Ectodermal cell (in vitro differentiated cells): Measurements from ENCODE around the gene PPFIBP1.
"Not testable (repeated sequence)": the region's sequence is repeated elsewhere in the genome, so short reads cannot be mapped to it uniquely, and the experiment has no call there.

Experiments used
- H3K27ac ChIP-seq: 2 replicates; pipeline ENCODE4 v1.7.0; 2013; ENCODE audit warnings: mild to moderate bottlenecking, low read depth, low read length; ENCODE audit not compliant: insufficient read depth, poor library complexity, severe bottlenecking
- H3K27me3 ChIP-seq: 2 replicates; pipeline ENCODE4 v1.7.0; 2013; ENCODE audit warnings: mild to moderate bottlenecking, low read length; ENCODE audit not compliant: insufficient read depth, control insufficient read depth, poor library complexity, severe bottlenecking
- H3K36me3 ChIP-seq: one replicate; pipeline ENCODE4 v1.7.0; 2013; ENCODE audit warnings: low read length; ENCODE audit not compliant: control insufficient read depth, insufficient read depth
- H3K4me1 ChIP-seq: one replicate; pipeline ENCODE4 v1.7.0; 2013; ENCODE audit warnings: low read length; ENCODE audit not compliant: control insufficient read depth, insufficient read depth
- H3K4me3 ChIP-seq: 2 replicates; pipeline ENCODE4 v1.7.0; 2013; ENCODE audit warnings: low read depth, low read length, control low read depth; ENCODE audit not compliant: insufficient read depth
- H3K9me3 ChIP-seq: 2 replicates; pipeline ENCODE4 v1.7.0; 2013; ENCODE audit warnings: mild to moderate bottlenecking, low read length, moderate library complexity; ENCODE audit not compliant: control insufficient read depth
- WGBS, 2 experiments: methylation state at CpG; one replicate each; pipeline ENCODE4 v1.1.7; 2013; ENCODE audit warnings: missing lambda C conversion rate in 2 of 2; 5-methylcytosine and 5-hydroxymethylcytosine counted together

PPFIBP1 gene

GRCh38 chr12:27585739-27586265, 61.8 kb downstream of the PPFIBP1 start:
- Histone ChIP-seq H3K4me3 (no peak overlapping the region), H3K27ac (no peak overlapping the region), H3K27me3 (no peaks in the 10 kb centered on the region), H3K9me3 (no peaks in the 10 kb centered on the region), H3K36me3 (no peaks in the 10 kb centered on the region), H3K4me1 (no peaks in the 10 kb centered on the region)
- WGBS, 2 experiments: 92 to 95% methylated on average over 3 of the region's 3 CpGs

DNA sequence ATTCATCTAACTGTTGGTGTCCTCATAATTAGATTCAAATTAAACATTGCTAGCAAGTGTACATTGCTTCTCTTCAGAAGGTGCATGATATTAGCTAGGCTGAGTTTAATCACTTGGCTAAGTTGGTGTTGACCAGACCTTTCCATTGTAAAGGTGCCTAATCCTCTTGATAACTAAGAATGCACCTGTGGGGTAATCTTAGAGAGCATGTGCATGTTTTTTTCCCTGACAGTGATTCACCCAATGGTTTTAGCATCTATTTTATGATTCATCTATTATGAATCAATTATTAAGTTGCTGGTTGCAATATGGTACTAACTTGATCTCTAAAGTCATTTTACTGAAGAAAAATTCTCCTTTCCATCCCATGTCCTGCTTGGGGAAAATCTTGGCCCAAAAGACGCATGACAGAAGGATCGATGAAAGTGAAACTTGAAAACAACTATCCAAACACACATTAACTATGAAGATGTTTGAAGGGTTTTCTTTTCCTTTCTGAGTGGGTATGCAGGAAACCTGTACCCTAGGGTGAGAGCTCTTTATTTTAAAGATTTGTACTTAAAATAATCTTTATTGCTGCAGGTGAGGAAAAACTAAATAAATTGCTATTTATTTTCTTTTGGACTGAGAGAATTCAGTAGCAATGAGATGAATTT, 64.2 kb downstream of the PPFIBP1 start:
- H3K4me1 ChIP-seq, H3K4me3 ChIP-seq, H3K27ac ChIP-seq, H3K27me3 ChIP-seq, H3K36me3 ChIP-seq, H3K9me3 ChIP-seq: not testable (repeated sequence)
- WGBS, 2 experiments: 100% methylated on average over 2 of the region's 2 CpGs; no CpG with 5 or more reads in 1 of the 2 experiments

DNA sequence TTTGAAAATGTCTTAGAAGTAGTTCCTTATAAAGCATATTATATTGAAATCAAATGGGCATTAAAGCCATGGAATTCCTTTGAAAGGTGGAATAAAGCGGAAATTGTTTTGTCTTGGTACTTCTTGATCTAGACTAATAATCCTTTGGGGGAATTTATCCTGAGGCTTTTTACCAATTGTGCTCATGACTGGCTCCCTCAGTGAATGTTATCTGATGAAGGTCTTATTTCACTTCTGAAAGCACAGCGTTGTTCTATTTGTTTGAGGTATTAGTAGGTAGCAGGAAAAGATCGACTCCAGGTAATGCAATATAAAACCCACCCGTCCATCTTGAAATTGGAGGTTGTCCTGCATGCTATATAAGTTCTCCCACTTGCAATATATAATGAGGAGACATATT, 64.8 kb downstream of the PPFIBP1 start:
- H3K36me3 ChIP-seq: no peaks in the 10 kb centered on the region
- no peak overlapping the region for H3K27ac ChIP-seq
- no peaks in the 10 kb centered on the region for H3K9me3 ChIP-seq
- WGBS, 2 experiments: 95 to 98% methylated on average over 4 of the region's 4 CpGs
- no peak overlapping the region for H3K4me3 ChIP-seq
- no peaks in the 10 kb centered on the region for H3K4me1 ChIP-seq
- no peaks in the 10 kb centered on the region for H3K27me3 ChIP-seq

GRCh38 chr12:27589419-27589818, 65.4 kb downstream of the PPFIBP1 start:
- H3K9me3 ChIP-seq: no peaks in the 10 kb centered on the region
- H3K36me3 ChIP-seq: no peaks in the 10 kb centered on the region
- no peak overlapping the region for H3K4me3 ChIP-seq
- H3K27ac ChIP-seq: no peak overlapping the region
- no peaks in the 10 kb centered on the region for H3K4me1 ChIP-seq
- H3K27me3 ChIP-seq: no peaks in the 10 kb centered on the region
- 94 to 96% methylated on average over 3 to 4 of the region's 4 CpGs for WGBS, 2 experiments

DNA sequence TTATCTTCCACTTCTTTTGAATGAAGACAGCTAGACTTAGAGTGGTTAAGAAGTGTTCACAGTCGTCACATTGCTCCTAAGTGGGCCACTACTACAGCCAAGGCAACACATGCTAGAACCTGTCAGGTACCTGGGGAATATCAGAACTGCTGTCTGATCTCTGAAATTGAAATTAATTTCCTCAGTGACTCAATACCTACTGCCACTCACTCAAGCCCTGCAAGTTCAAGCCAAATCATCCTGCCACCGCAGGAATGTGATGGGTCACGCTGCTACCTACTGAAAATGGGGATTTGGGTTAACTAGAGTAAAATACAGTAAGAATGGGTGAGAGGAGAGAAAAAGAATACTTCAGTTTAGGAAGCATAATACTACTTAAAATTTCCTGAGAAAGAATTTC, 67.7 kb downstream of the PPFIBP1 start:
- not testable (repeated sequence) for H3K9me3 ChIP-seq, H3K4me1 ChIP-seq, H3K36me3 ChIP-seq, H3K4me3 ChIP-seq, H3K27ac ChIP-seq, H3K27me3 ChIP-seq
- WGBS, 2 experiments: 95 to 97% methylated on average over 3 of the region's 3 CpGs

GRCh38 chr12:27592548-27592947, 68.5 kb downstream of the PPFIBP1 start:
- Histone ChIP-seq H3K27me3 (no peaks in the 10 kb centered on the region), H3K9me3 (no peaks in the 10 kb centered on the region), H3K36me3 (no peaks in the 10 kb centered on the region), H3K4me3 (no peak overlapping the region), H3K27ac (no peak overlapping the region), H3K4me1 (no peaks in the 10 kb centered on the region)
- WGBS, 2 experiments: 89 to 92% methylated on average over 5 of the region's 5 CpGs

- no peak overlapping the region for H3K27ac ChIP-seq
- no peaks in the 10 kb centered on the region for H3K27me3 ChIP-seq
- no peaks in the 10 kb centered on the region for H3K36me3 ChIP-seq
- H3K4me3 ChIP-seq: no peak overlapping the region
- no peaks in the 10 kb centered on the region for H3K4me1 ChIP-seq
- H3K9me3 ChIP-seq: no peaks in the 10 kb centered on the region
- 96 to 98% methylated on average over 4 of the region's 4 CpGs for WGBS, 2 experiments
Measured at GRCh38 chr12:27593266-27593665, 69.3 kb downstream of the PPFIBP1 start.

- H3K9me3 ChIP-seq: no peaks in the 10 kb centered on the region
- no peaks in the 10 kb centered on the region for H3K4me1 ChIP-seq
- H3K36me3 ChIP-seq: no peaks in the 10 kb centered on the region
- no peaks in the 10 kb centered on the region for H3K27me3 ChIP-seq
- no peak overlapping the region for H3K27ac ChIP-seq
- 89 to 93% methylated on average over 16 of the region's 16 CpGs for WGBS, 2 experiments
- no peak overlapping the region for H3K4me3 ChIP-seq
Measured at GRCh38 chr12:27595231-27595642, 71.2 kb downstream of the PPFIBP1 start.

GRCh38 chr12:27598866-27599265, 74.9 kb downstream of the PPFIBP1 start:
- H3K4me1 ChIP-seq, H3K36me3 ChIP-seq, H3K9me3 ChIP-seq, H3K27me3 ChIP-seq, H3K27ac ChIP-seq, H3K4me3 ChIP-seq: not testable (repeated sequence)
- 100% methylated on average over 1 of the region's 1 CpG for WGBS, 2 experiments

GRCh38 chr12:27601056-27601828, 77.2 kb downstream of the PPFIBP1 start:
- H3K4me3 ChIP-seq, H3K27me3 ChIP-seq, H3K27ac ChIP-seq, H3K9me3 ChIP-seq, H3K36me3 ChIP-seq, H3K4me1 ChIP-seq: not testable (repeated sequence)
- WGBS, 2 experiments: 93 to 98% methylated on average over 3 of the region's 5 CpGs
